Activated CD8-positive, alpha-beta memory T cell treated with anti-CD3 and anti-CD28 coated beads, Interleukin-2, amount 50 U/mL, for 24 hours (primary cell): ENCODE results near the gene REM2.
"Not testable (repeated sequence)": the region's sequence is repeated elsewhere in the genome, so short reads cannot be mapped to it uniquely, and the experiment has no call there.

ENCODE experiments used
- DNase-seq: peaks from one replicate; pipeline ENCODE4 v3.0.0-alpha.2; 2020; ENCODE audit errors: extremely low read depth

Gene REM2

GRCh38 chr14:22896760-22897159, 13.7 kb downstream of the REM2 start:
- DNase-seq: no peak

GRCh38 chr14:22897357-22897756, 14.3 kb downstream of the REM2 start:
- DNase-seq: no peak

- DNase-seq: no peak
Observed at GRCh38 chr14:22898302-22899090, 15.5 kb downstream of the REM2 start.

- no peak for DNase-seq
Observed at GRCh38 chr14:22900081-22900799, 17.2 kb downstream of the REM2 start.

- DNase-seq: no peak
Observed at GRCh38 chr14:22901799-22902198, 18.8 kb downstream of the REM2 start.

GRCh38 chr14:22903742-22904087, 20.7 kb downstream of the REM2 start:
- no peak for DNase-seq

- no peak for DNase-seq
Observed at GRCh38 chr14:22905627-22906026, 22.6 kb downstream of the REM2 start.

GRCh38 chr14:22906073-22906472, 23.1 kb downstream of the REM2 start:
- no peak for DNase-seq

- DNase-seq: no peak
Observed at GRCh38 chr14:22907429-22907828, 24.4 kb downstream of the REM2 start.

GRCh38 chr14:22908601-22909000, 25.6 kb downstream of the REM2 start:
- DNase-seq: no peak

GRCh38 chr14:22910916-22911315, 27.9 kb downstream of the REM2 start:
- DNase-seq: no peak

GRCh38 chr14:22914836-22915235, 31.8 kb downstream of the REM2 start:
- not testable (repeated sequence) for DNase-seq

- no peak for DNase-seq
Observed at GRCh38 chr14:22915886-22916521, 33.0 kb downstream of the REM2 start.

GRCh38 chr14:22918804-22919600, 36.0 kb downstream of the REM2 start, which contains the start of gene RBM23:
Gene RBM23 (minus strand): TSS chr14:22919149.
- peak; percentile 99 for DNase-seq

GRCh38 chr14:22919601-22919921, 36.5 kb downstream of the REM2 start:
- DNase-seq: no peak

GRCh38 chr14:22920697-22921096, 37.7 kb downstream of the REM2 start:
- no peak for DNase-seq

- DNase-seq: no peak
Observed at GRCh38 chr14:22922294-22922693, 39.3 kb downstream of the REM2 start.

- DNase-seq: no peak
Observed at GRCh38 chr14:22923746-22924145, 40.7 kb downstream of the REM2 start.

GRCh38 chr14:22925513-22925912, 42.5 kb downstream of the REM2 start:
- no peak for DNase-seq

GRCh38 chr14:22926316-22926715, 43.3 kb downstream of the REM2 start:
- DNase-seq: no peak

- DNase-seq: no peak
Observed at GRCh38 chr14:22928237-22929103, 45.4 kb downstream of the REM2 start.
